HG03039 (cell line): Measurements from ENCODE around the gene PTPRN2.
A peak's percentile ranks its signal among the peaks of the same experiment; 100 is the strongest.

Experiments
- ATAC-seq: cut with Tn5 transposase; IDR thresholded peaks from one replicate; pipeline ENCODE4 v1.9.1; 2021; ENCODE audit warnings: mild to moderate bottlenecking, moderate library complexity; ENCODE audit not compliant: unreplicated experiment

PTPRN2 gene

DNA sequence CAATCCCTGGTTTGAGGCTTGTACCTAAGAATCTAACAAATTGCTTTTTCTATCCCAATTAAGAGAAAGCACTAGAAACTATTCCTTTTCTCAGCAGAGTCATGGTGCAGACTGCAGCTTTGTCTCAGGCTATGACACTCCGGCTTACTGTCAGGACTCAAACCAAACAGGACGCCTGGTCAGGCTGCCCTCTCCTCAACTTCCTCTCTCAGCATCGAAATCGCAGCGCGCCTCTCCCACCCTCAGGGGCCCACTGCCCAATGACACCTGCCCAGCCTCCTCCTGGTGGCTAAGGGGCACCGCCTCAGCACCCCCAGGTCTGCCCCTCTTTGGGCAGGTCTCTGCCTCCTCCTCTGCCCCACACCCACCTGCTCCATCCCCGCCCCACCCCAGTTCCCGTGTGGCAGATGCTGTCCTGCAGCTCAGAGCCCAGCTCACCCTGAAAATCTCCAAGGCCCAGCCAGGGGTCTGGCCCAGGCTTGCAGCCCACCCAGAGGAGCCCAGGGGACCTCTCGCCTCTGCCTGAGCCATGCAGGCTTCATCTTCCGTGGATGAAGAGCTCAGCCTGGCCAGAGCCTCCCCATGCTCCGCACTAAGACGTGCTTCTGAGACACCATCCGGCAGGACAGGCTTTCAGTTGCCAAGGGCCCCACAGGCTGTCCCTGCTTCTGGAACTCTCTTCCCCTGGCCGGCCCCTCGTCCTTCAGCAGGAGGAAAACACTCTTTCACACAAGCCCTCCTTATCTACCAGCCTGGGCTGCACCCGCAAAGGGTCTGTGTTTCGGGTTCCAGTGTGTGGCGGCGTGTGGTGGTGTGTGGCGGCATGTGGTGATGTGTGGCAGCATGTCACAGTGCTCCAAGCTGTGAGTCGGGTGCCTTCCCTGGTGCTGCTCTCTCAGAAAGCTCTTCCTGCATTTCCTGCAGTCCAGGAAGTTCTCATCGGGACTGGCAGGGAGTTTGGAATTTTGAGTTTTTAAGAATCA lies 16.4 kb upstream of the PTPRN2 start:
- ATAC-seq = peak; percentile 13

- ATAC-seq = peak; percentile 73
These were observed 15.5 kb upstream of the PTPRN2 start for GRCh38 chr7:158602905-158603772.

GRCh38 chr7:158602041-158602440 lies 14.4 kb upstream of the PTPRN2 start:
- no peak for ATAC-seq

DNA sequence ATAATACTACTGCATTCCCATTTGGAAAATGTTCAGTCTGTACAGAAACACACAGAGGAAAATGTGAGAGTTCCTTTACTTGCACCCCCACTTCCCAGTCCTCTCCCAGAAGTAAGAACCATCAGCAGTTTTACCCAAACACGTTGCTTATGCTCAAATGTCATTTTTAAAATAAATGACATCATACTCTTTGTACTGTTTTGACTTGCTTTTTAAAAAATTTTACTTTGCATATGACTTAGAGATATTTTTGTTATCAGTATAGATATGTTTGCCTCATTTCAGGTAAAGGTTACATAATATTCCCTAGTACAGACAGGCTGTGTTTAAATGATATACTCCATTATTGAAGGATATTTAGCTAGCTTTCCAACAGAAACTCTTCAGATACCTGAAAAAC lies 13.5 kb upstream of the PTPRN2 start:
- ATAC-seq = no peak

- no peak for ATAC-seq
These were observed 9.1 kb upstream of the PTPRN2 start for GRCh38 chr7:158596745-158597144.

GRCh38 chr7:158596309-158596708 lies 8.7 kb upstream of the PTPRN2 start:
- no peak for ATAC-seq

GRCh38 chr7:158595068-158595467 lies 7.4 kb upstream of the PTPRN2 start:
- ATAC-seq = no peak

DNA sequence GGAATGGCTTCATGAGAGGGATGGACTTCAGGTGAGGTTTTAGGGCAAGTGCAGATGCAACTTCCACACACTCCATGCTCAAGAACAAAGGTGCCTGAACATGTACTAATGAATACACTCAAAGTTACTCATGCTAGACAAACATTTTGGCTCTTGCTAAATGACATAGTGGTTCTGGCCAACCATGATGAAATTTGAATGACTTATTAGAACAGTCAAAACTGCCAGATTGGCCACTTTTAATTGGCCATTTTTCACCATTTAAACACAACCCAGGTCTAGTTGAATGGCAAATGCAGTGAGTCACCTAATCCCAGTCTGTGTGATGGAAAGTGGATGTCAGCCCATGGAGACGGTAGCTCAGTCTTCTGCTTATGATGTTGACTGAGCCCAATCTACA lies 4.9 kb upstream of the PTPRN2 start:
- ATAC-seq = no peak

DNA sequence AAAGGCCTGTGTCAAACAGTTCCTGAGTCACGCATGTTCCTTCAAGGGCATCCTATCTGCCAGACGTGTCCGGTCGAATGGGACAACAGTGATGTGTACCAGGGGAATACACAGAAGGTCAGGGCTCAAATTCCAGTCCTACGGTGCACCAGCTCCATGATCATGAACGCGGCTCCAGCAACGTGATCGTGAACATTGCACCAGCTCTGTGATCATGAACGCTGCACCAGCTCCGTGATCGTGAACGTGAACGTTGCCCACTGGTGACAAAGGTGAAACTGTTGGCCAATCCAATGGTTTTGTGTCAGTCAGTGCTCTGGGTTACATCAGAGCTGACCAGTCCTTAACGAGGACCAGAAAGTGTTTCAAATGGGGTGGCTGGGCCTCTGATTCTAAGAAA lies 4.3 kb upstream of the PTPRN2 start:
- no peak for ATAC-seq

- no peak for ATAC-seq
These were observed 2.5 kb upstream of the PTPRN2 start for GRCh38 chr7:158590181-158590530.

GRCh38 chr7:158589653-158590052 lies 2.0 kb upstream of the PTPRN2 start:
- ATAC-seq = no peak

- ATAC-seq = no peak
These were observed 1.3 kb upstream of the PTPRN2 start for GRCh38 chr7:158588878-158589442.

DNA sequence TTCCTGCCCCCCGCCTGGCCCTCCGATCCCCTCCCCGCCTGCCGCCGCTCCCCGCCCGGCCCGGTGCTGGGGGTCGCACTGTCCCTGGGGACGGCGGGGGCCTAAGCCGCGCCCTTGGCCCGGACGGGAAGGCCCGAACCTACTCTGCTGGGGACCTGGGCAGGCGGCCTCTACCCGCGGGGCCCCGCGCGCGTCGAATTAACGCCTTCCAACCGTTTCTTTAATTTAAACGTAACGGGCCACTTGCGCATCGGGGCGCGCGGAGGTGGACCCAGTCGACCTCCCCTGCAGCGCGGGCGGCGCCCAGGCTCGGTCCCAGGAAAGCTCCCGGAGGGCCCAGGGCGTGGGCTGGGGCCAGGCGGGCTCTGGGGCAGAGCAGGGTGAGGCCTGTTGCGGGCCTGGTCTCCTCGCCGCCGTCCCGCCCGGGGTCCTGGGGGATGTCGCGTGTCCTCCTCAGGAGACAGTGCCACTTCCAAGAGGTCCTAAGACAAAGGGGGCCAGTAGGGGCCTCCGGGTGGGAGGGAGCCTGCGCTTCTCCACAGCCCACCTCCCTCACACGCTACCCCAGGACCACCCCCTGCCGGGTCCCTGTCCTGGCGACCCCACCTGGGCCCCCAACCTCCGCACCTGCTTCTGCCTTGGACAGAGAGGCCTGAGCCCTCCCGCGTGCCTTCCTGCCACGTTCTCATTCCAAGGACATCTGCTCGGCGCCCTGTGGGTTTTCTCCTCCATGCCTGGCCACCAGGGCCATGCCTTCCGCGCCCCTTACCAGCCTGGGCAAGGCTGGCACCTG lies 658 bp upstream of the PTPRN2 start:
- ATAC-seq = no peak

GRCh38 chr7:158586499-158587161 lies 993 bp downstream of the PTPRN2 start:
- no peak for ATAC-seq

DNA sequence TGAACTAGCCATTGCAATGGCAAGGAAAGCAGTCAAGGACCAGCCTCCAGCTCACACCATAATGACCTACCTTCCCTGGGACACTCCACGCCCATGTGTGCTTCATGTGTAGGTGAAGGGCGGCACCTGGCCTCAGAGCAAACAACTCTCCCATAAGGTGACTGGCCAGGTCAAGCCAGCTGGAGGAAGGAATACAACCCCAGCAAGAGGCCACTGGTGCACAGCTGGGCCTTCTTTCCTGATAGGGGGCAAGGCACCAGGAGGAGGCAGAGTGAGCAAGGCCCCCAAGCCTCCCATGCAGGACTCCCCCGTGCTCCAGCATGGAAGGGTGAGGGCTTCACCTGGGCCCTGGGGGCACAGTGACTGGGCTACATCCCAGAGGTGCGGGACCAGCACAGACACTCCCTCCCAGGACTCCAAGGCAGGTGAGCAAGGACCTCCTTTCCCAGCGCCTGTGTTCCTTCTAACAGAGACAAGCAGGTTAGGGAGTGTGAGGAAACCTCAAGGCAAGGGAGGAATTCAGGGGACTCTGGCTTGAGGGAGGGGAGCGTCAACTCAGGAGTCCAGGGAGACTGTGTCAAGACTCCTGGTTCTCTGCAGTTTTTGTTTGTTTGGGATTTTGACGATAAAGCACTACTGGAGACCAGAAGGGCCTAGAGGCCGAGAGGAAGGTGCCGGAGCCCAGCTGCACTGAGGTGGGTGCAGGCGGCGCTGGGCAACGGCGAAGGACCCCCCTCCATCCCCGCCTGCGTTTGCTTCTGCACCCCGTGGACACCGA lies 1.7 kb downstream of the PTPRN2 start:
- ATAC-seq = no peak

- ATAC-seq = no peak
These were observed 3.2 kb downstream of the PTPRN2 start for GRCh38 chr7:158584407-158584806.

- ATAC-seq = no peak
These were observed 3.8 kb downstream of the PTPRN2 start for GRCh38 chr7:158583810-158584209.

GRCh38 chr7:158583143-158583542 lies 4.5 kb downstream of the PTPRN2 start:
- ATAC-seq = no peak

DNA sequence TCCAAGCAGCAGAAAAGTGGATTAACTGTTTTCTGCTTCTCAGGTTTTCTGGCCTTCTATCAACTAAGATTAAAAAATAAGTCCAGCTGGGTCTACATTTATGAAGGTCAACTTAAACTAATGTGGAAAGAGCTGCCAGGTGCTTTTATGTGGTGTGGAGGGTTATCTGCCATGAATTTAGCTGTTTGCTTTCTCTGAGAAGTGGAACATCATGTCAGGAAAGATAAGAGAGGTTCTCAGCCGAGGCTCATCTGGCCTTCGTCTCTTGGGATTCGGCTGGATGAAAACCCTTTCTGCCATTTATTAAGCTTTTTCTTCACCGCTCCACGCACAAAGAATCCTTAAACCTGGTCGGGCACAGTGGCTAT lies 5.5 kb downstream of the PTPRN2 start:
- no peak for ATAC-seq
